ENCODE data around the gene USP49.
A peak's percentile ranks its signal among the peaks of the same experiment; 100 is the strongest.

Gene USP49

DNA sequence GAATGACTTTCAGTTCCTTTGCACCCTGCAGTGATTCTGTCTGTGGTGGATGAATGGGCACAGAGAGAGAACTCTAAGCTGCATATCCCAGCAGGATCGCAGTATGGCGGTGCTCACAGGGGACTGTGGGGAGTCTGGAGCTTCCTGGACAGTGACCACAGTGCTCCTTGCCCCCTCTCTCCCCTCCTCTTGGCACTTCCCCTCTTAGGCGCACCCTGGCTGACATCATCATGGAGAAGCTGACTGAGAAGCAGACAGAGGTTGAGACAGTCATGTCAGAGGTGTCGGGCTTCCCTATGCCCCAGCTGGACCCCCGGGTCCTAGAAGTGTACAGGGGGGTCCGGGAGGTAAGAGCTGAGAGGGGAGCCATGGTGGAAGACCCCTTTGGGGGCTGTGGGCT, 34.7 kb upstream of the USP49 start:
- H3K9ac ChIP-seq (ENCODE audit: low read depth in 1 of 2, low read length in 2 of 2): no peak overlapping the region
- H3K4me1 ChIP-seq (ENCODE audit: control insufficient read depth in 2 of 2, insufficient read depth in 2 of 2, low read length in 2 of 2): no peaks in the 10 kb centered on the region
- H3K36me3 ChIP-seq (ENCODE audit: control insufficient read depth in 2 of 2, insufficient read depth in 2 of 2, low read length in 2 of 2): peaks cover 53 to 74% of the 10 kb centered on the region in 2 donors
- H3K9me3 ChIP-seq (ENCODE audit: control insufficient read depth in 2 of 2, low read length in 2 of 2): no peaks in the 10 kb centered on the region
- H3K27ac ChIP-seq (ENCODE audit: low read depth in 2 of 2, low read length in 2 of 2): no peak overlapping the region
- H3K27me3 ChIP-seq (ENCODE audit: control insufficient read depth in 2 of 2, insufficient read depth in 2 of 2, low read length in 2 of 2): no peaks in the 10 kb centered on the region
- H3K4me3 ChIP-seq (ENCODE audit: low read length in 2 of 2): no peak overlapping the region

DNA sequence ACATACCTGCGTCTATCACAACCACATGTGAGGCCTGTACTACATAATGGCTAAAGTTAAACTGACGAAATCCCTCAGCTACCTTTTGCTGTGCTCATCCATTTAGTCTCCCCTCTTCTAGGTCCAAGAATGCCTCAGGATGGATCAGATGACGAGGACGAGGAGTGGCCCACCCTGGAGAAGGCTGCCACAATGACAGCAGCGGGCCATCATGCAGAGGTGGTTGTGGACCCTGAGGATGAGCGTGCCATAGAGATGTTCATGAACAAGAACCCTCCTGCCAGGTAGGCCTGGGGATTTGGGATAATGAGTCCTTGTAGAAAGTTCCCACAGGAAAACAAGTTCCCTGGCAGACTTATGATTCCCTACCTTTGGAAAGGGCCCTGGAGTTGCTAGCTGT, 32.1 kb upstream of the USP49 start:
- no peaks in the 10 kb centered on the region for H3K27me3 ChIP-seq (ENCODE audit: control insufficient read depth in 2 of 2, insufficient read depth in 2 of 2, low read length in 2 of 2)
- H3K9ac ChIP-seq (ENCODE audit: low read depth in 1 of 2, low read length in 2 of 2): no peak overlapping the region
- H3K27ac ChIP-seq (ENCODE audit: low read depth in 2 of 2, low read length in 2 of 2): no peak overlapping the region
- H3K9me3 ChIP-seq (ENCODE audit: control insufficient read depth in 2 of 2, low read length in 2 of 2): no peaks in the 10 kb centered on the region
- peaks cover 35 to 60% of the 10 kb centered on the region in 2 donors for H3K36me3 ChIP-seq (ENCODE audit: control insufficient read depth in 2 of 2, insufficient read depth in 2 of 2, low read length in 2 of 2)
- H3K4me3 ChIP-seq (ENCODE audit: low read length in 2 of 2): no peak overlapping the region
- H3K4me1 ChIP-seq (ENCODE audit: control insufficient read depth in 2 of 2, insufficient read depth in 2 of 2, low read length in 2 of 2): peaks cover 2 to 6% of the 10 kb centered on the region in 2 donors

DNA sequence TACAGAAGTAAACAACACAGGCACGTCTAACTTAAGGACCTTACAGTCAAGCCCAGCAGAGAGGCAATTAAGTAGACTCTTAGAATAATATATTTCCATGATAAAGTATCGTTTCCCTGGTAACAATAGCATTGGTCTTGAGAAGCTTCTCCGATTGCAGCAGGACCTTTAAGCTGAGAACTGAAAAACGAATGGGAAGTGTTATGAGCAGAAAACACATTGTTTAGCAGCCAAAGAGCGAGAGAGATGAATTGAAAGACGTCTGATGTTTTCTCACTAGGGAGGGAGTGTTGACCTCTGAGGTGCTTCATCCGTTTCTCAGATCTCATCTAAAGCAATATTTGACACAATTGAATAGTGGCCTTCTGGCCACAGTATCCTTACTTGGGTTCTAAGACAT, 27.0 kb upstream of the USP49 start:
- H3K4me1 ChIP-seq (ENCODE audit: control insufficient read depth in 2 of 2, insufficient read depth in 2 of 2, low read length in 2 of 2): peaks cover 14 to 17% of the 10 kb centered on the region in 2 donors
- H3K9ac ChIP-seq (ENCODE audit: low read depth in 1 of 2, low read length in 2 of 2): peak overlapping the region; percentile 94 to 100

DNA sequence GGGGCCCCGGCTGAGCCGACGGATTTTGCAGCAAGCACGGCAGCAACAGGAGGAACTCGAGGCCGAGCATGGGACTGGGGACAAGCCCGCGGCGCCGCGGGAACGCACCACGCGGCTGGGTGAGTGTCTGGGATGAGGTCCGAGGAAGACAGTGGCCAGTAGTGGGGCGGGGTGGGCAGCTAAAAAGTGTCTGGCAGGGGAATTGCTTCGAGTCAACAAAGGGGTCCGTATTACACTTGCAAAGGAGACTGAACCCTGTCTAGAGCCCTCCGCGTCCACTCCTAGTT, 26.5 kb upstream of the USP49 start:
- peak overlapping the region; percentile 99 for H3K27ac ChIP-seq (ENCODE audit: low read depth in 2 of 2, low read length in 2 of 2)
- peaks cover 0 to 14% of the 10 kb centered on the region in 2 donors for H3K36me3 ChIP-seq (ENCODE audit: control insufficient read depth in 2 of 2, insufficient read depth in 2 of 2, low read length in 2 of 2)
- H3K27me3 ChIP-seq (ENCODE audit: control insufficient read depth in 2 of 2, insufficient read depth in 2 of 2, low read length in 2 of 2): no peaks in the 10 kb centered on the region
- H3K9ac ChIP-seq (ENCODE audit: low read depth in 1 of 2, low read length in 2 of 2): peak overlapping the region; percentile 94 to 100
- H3K4me3 ChIP-seq (ENCODE audit: low read length in 2 of 2): peak overlapping the region; percentile 98 to 100
- peaks cover 14 to 17% of the 10 kb centered on the region in 2 donors for H3K4me1 ChIP-seq (ENCODE audit: control insufficient read depth in 2 of 2, insufficient read depth in 2 of 2, low read length in 2 of 2)
- H3K9me3 ChIP-seq (ENCODE audit: control insufficient read depth in 2 of 2, low read length in 2 of 2): no peaks in the 10 kb centered on the region

More for the DNA sequence above, 27.0 kb upstream of the USP49 start:
- H3K27ac ChIP-seq (ENCODE audit: low read depth in 2 of 2, low read length in 2 of 2): no peak overlapping the region
- peak overlapping the region; percentile 98 to 100 for H3K4me3 ChIP-seq (ENCODE audit: low read length in 2 of 2)
- H3K9me3 ChIP-seq (ENCODE audit: control insufficient read depth in 2 of 2, low read length in 2 of 2): no peaks in the 10 kb centered on the region
- peaks cover 0 to 14% of the 10 kb centered on the region in 2 donors for H3K36me3 ChIP-seq (ENCODE audit: control insufficient read depth in 2 of 2, insufficient read depth in 2 of 2, low read length in 2 of 2)
- H3K27me3 ChIP-seq (ENCODE audit: control insufficient read depth in 2 of 2, insufficient read depth in 2 of 2, low read length in 2 of 2): no peaks in the 10 kb centered on the region

DNA sequence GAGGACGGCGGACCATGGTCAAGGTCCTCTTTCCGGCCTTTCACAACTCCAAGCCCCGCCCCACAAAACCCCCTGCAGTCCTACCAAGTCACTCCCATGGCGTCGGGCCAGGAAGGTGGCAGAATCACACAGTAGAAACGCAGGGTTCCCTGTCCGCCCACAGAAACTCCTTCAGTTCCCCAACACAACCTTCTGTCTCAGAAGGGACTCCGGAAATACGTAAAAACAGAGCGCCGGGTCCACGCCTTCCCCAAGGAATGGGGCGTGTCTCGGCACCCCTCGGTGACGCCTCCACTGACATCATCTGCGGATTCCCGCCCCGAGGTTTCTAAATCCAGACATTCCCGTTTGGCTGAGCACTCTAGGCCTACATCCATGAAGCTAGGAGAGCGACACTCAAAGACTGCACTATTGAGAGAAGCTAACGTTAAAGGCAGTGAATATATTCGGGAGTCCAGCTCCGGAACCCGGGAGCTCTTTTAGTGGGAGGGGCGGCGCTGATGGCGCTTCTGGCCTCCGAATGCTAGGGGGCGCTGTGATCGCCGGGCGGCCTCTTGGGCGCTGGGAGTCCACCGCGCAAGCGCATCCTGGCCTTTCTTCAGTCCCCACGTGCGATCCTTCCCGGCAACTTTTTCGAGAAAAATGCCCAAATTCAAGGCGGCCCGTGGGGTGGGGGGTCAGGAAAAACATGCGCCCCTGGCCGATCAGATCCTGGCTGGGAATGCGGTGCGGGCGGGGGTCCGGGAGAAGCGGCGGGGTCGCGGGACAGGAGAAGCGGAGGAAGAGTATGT, 25.9 kb upstream of the USP49 start, which contains the start of the genes BYSL and MED20:
BYSL (plus strand) TSS at position 579 of the 791 bp plus-strand sequence; CDS start at position 643, 64 bp downstream.
MED20 (minus strand) TSS at position 219 of the 791 bp plus-strand sequence; CDS start at position 98, 121 bp downstream.
- Histone ChIP-seq H3K4me1 (ENCODE audit: control insufficient read depth in 2 of 2, insufficient read depth in 2 of 2, low read length in 2 of 2) (peaks cover 14 to 17% of the 10 kb centered on the region in 2 donors), H3K36me3 (ENCODE audit: control insufficient read depth in 2 of 2, insufficient read depth in 2 of 2, low read length in 2 of 2) (peaks cover 0 to 16% of the 10 kb centered on the region in 2 donors)

DNA sequence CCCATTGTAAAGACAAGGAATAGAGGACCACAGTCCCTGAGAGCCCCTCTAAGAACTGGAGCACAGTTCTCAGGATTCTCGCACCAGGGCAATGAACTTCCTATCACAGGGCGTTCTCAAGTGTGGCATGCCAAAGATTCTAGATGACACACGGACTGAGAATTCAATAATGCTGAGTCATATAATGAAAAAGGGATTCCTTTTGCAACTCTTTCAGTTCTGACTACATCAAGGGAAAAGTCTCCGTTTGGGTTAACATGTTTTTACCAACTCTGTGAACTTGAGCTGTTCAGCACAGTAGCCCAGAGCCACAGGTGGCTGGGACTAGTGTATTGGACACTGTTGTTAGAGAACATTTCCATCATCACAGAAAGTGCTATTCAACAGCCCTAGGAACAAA, 22.4 kb upstream of the USP49 start:
- Histone ChIP-seq H3K9me3 (ENCODE audit: control insufficient read depth in 2 of 2, low read length in 2 of 2) (no peaks in the 10 kb centered on the region), H3K27me3 (ENCODE audit: control insufficient read depth in 2 of 2, insufficient read depth in 2 of 2, low read length in 2 of 2) (no peaks in the 10 kb centered on the region), H3K27ac (ENCODE audit: low read depth in 2 of 2, low read length in 2 of 2) (no peak overlapping the region), H3K4me1 (ENCODE audit: control insufficient read depth in 2 of 2, insufficient read depth in 2 of 2, low read length in 2 of 2) (peaks cover 13 to 14% of the 10 kb centered on the region in 2 donors), H3K36me3 (ENCODE audit: control insufficient read depth in 2 of 2, insufficient read depth in 2 of 2, low read length in 2 of 2) (peaks cover 12 to 25% of the 10 kb centered on the region in 2 donors), H3K4me3 (ENCODE audit: low read length in 2 of 2) (no peak overlapping the region), H3K9ac (ENCODE audit: low read depth in 1 of 2, low read length in 2 of 2) (no peak overlapping the region)

More for the DNA sequence above, 25.9 kb upstream of the USP49 start, which contains the start of the genes BYSL and MED20:
- H3K4me3 ChIP-seq (ENCODE audit: low read length in 2 of 2): peak within 1 kb of the TSS; percentile 98 to 100
- no peaks in the 10 kb centered on the region for H3K9me3 ChIP-seq (ENCODE audit: control insufficient read depth in 2 of 2, low read length in 2 of 2)
- H3K27me3 ChIP-seq (ENCODE audit: control insufficient read depth in 2 of 2, insufficient read depth in 2 of 2, low read length in 2 of 2): no peaks in the 10 kb centered on the region
- peak within 1 kb of the TSS; percentile 94 to 100 for H3K9ac ChIP-seq (ENCODE audit: low read depth in 1 of 2, low read length in 2 of 2)
- peak within 1 kb of the TSS; percentile 99 for H3K27ac ChIP-seq (ENCODE audit: low read depth in 2 of 2, low read length in 2 of 2)

DNA sequence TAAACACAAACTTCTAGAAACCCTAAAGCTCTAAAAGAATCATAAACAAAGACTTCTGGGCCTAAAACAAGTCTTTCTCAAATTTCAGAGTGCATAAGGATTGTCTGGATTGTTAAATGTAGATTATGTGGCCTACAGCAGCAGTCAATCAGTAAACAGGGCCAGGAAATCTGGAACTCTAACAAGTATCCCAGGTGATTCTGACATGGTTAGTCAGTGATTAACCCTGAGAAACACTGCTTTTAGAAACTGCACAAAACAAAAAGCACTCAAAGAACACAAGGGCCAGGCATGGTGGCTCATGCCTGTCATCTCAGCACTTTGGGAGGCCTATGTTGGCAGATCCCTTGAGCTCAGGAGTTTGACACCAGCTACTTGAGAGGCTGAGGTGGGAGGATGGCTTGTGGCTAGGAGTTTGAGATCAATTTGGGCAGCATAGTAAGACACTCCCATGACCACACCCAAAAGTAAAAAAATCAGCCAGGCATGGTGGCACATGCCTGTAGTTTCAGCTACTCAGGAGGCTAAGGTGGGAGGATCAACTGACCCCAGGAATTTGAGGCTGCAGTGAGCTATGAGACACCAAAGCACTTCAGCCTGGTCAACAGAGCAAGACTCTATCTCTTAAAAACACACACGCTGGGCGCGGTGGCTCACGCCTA, 19.8 kb upstream of the USP49 start:
- Histone ChIP-seq H3K9me3 (ENCODE audit: control insufficient read depth in 2 of 2, low read length in 2 of 2) (no peaks in the 10 kb centered on the region), H3K4me1 (ENCODE audit: control insufficient read depth in 2 of 2, insufficient read depth in 2 of 2, low read length in 2 of 2) (peaks cover 3 to 4% of the 10 kb centered on the region in 2 donors), H3K4me3 (ENCODE audit: low read length in 2 of 2) (no peak overlapping the region), H3K27ac (ENCODE audit: low read depth in 2 of 2, low read length in 2 of 2) (no peak overlapping the region), H3K9ac (ENCODE audit: low read depth in 1 of 2, low read length in 2 of 2) (no peak overlapping the region), H3K36me3 (ENCODE audit: control insufficient read depth in 2 of 2, insufficient read depth in 2 of 2, low read length in 2 of 2) (peaks cover 16 to 31% of the 10 kb centered on the region in 2 donors), H3K27me3 (ENCODE audit: control insufficient read depth in 2 of 2, insufficient read depth in 2 of 2, low read length in 2 of 2) (no peaks in the 10 kb centered on the region)

GRCh38 chr6:41914343-41914742, 19.2 kb upstream of the USP49 start:
- peaks cover 16 to 37% of the 10 kb centered on the region in 2 donors for H3K36me3 ChIP-seq (ENCODE audit: control insufficient read depth in 2 of 2, insufficient read depth in 2 of 2, low read length in 2 of 2)

GRCh38 chr6:41909727-41910126, 14.6 kb upstream of the USP49 start:
- H3K4me1 ChIP-seq (ENCODE audit: control insufficient read depth in 2 of 2, insufficient read depth in 2 of 2, low read length in 2 of 2): no peaks in the 10 kb centered on the region
- H3K27ac ChIP-seq (ENCODE audit: low read depth in 2 of 2, low read length in 2 of 2): no peak overlapping the region
- H3K9ac ChIP-seq (ENCODE audit: low read depth in 1 of 2, low read length in 2 of 2): no peak overlapping the region
- no peaks in the 10 kb centered on the region for H3K27me3 ChIP-seq (ENCODE audit: control insufficient read depth in 2 of 2, insufficient read depth in 2 of 2, low read length in 2 of 2)
- H3K4me3 ChIP-seq (ENCODE audit: low read length in 2 of 2): no peak overlapping the region
- peaks cover 46 to 57% of the 10 kb centered on the region in 2 donors for H3K36me3 ChIP-seq (ENCODE audit: control insufficient read depth in 2 of 2, insufficient read depth in 2 of 2, low read length in 2 of 2)
- H3K9me3 ChIP-seq (ENCODE audit: control insufficient read depth in 2 of 2, low read length in 2 of 2): no peaks in the 10 kb centered on the region

More at GRCh38 chr6:41914343-41914742, 19.2 kb upstream of the USP49 start:
- Histone ChIP-seq H3K9ac (ENCODE audit: low read depth in 1 of 2, low read length in 2 of 2) (no peak overlapping the region), H3K4me3 (ENCODE audit: low read length in 2 of 2) (no peak overlapping the region), H3K27me3 (ENCODE audit: control insufficient read depth in 2 of 2, insufficient read depth in 2 of 2, low read length in 2 of 2) (no peaks in the 10 kb centered on the region), H3K4me1 (ENCODE audit: control insufficient read depth in 2 of 2, insufficient read depth in 2 of 2, low read length in 2 of 2) (no peaks in the 10 kb centered on the region), H3K9me3 (ENCODE audit: control insufficient read depth in 2 of 2, low read length in 2 of 2) (no peaks in the 10 kb centered on the region), H3K27ac (ENCODE audit: low read depth in 2 of 2, low read length in 2 of 2) (no peak overlapping the region)

GRCh38 chr6:41901882-41902519, 6.8 kb upstream of the USP49 start:
- Histone ChIP-seq H3K36me3 (ENCODE audit: control insufficient read depth in 2 of 2, insufficient read depth in 2 of 2, low read length in 2 of 2) (peaks cover 24 to 25% of the 10 kb centered on the region in 2 donors), H3K27me3 (ENCODE audit: control insufficient read depth in 2 of 2, insufficient read depth in 2 of 2, low read length in 2 of 2) (no peaks in the 10 kb centered on the region), H3K27ac (ENCODE audit: low read depth in 2 of 2, low read length in 2 of 2) (no peak overlapping the region), H3K4me3 (ENCODE audit: low read length in 2 of 2) (no peak overlapping the region), H3K9ac (ENCODE audit: low read depth in 1 of 2, low read length in 2 of 2) (no peak overlapping the region), H3K9me3 (ENCODE audit: control insufficient read depth in 2 of 2, low read length in 2 of 2) (no peaks in the 10 kb centered on the region), H3K4me1 (ENCODE audit: control insufficient read depth in 2 of 2, insufficient read depth in 2 of 2, low read length in 2 of 2) (no peaks in the 10 kb centered on the region)

All from mucosa of rectum (tissue), 2 donors.